Stimulated activated CD4-positive, alpha-beta T cell treated with anti-CD3 and anti-CD28 coated beads, Interleukin-1b, Interleukin-23, amount 100 ng/mL, for 24 hours (primary cell): ENCODE measurements around the gene COL11A1.
"Not testable (repeated sequence)": the region's sequence is repeated elsewhere in the genome, so short reads cannot be mapped to it uniquely, and the experiment has no call there.

Experiments
- DNase-seq, 4 experiments: peaks; one replicate each; pipeline ENCODE4 v3.0.0-alpha.2; 2020; ENCODE audit warnings: low read depth in 4 of 4, low spot score in 1 of 4

Gene COL11A1

GRCh38 chr1:102837551-102837950 is 270.8 kb downstream of the COL11A1 start:
- DNase-seq: no peak

GRCh38 chr1:102836991-102837390 is 271.3 kb downstream of the COL11A1 start:
- DNase-seq: no peak

- DNase-seq: no peak
Observed at GRCh38 chr1:102834688-102835320, 273.5 kb downstream of the COL11A1 start.

- no peak for DNase-seq
Observed at GRCh38 chr1:102833151-102833550, 275.2 kb downstream of the COL11A1 start.

GRCh38 chr1:102826706-102827105 is 281.6 kb downstream of the COL11A1 start:
- not testable (repeated sequence) for DNase-seq
